SK-N-SH (cell line): Measurements from ENCODE around the gene SYNJ2BP. TPM values are rescaled to one million over a fixed set of nuclear protein-coding genes. Genes with fewer than 3 reads are reported as not detected.

Experiments
- CTCF ChIA-PET: fragments of 300-600, 350-600 bp; formaldehyde crosslinking; extraction: SDS; loops from one replicate; lab custom pipeline; 2021; lab: Yijun Ruan, JAX
- POLR2A ChIA-PET: fragments of 350-600 bp; sonication (Branson Sonifier 250); formaldehyde crosslinking; extraction: SDS; loops from one replicate; lab custom pipeline; 2020; ENCODE audit warnings: antibody characterized with exemption, inconsistent platforms; lab: Yijun Ruan, JAX
- DNase-seq: peaks from one replicate; pipeline ENCODE4 v3.0.0; 2012
- H2AFZ ChIP-seq: fragments of 200-600 bp; sonication (generic); 2 replicates; pipeline ENCODE4 v1.8.1; 2016; ENCODE audit warnings: antibody characterized with exemption, mild to moderate bottlenecking, low read depth
- H3F3A ChIP-seq: fragments of 200-600 bp; sonication (generic); replicated peaks from 2 replicates; pipeline ENCODE3; 2016; ENCODE audit warnings: antibody characterized with exemption, mild to moderate bottlenecking; ENCODE audit not compliant: insufficient read depth
- H3K27ac ChIP-seq, 2 experiments: fragments of 200-500 bp in 1 of 2; fragments of 200-600 bp in 1 of 2; sonication (Bioruptor generic) in 1 of 2; sonication (generic), shearing (Covaris generic) in 1 of 2; 2 replicates each; pipeline versions ENCODE4 v1.5.1 to v1.6.1; 2014 to 2016; ENCODE audit warnings: low read depth in 2 of 2, inconsistent platforms in 1 of 2, low read length in 1 of 2, mild to moderate bottlenecking in 1 of 2, mixed read lengths in 1 of 2
- H3K27me3 ChIP-seq: fragments of 200-600 bp; sonication (generic), shearing (Covaris generic); 2 replicates; pipeline ENCODE4 v1.6.1; 2016; ENCODE audit warnings: mixed run types; ENCODE audit not compliant: insufficient read depth
- H3K36me3 ChIP-seq, 2 experiments: fragments of 200-500 bp in 1 of 2; fragments of 200-600 bp in 1 of 2; sonication (Bioruptor generic) in 1 of 2; sonication (generic) in 1 of 2; replicated peaks in 1 of 2; 2 replicates each; pipeline versions ENCODE3 to v1.5.1; 2014 to 2016; ENCODE audit warnings: low read length in 1 of 2, mild to moderate bottlenecking in 1 of 2; ENCODE audit not compliant: insufficient read depth in 2 of 2, control insufficient read depth in 1 of 2
- H3K4me1 ChIP-seq, 2 experiments: fragments of 200-500 bp in 1 of 2; fragments of 200-600 bp in 1 of 2; sonication (Bioruptor generic) in 1 of 2; sonication (generic), shearing (Covaris generic) in 1 of 2; 2 replicates each; pipeline versions ENCODE4 v1.5.1 to v1.6.1; 2014 to 2016; ENCODE audit warnings: low read depth in 1 of 2, low read length in 1 of 2, mixed run types in 1 of 2; ENCODE audit not compliant: insufficient read depth in 2 of 2, control insufficient read depth in 1 of 2
- H3K4me2 ChIP-seq: fragments of 200-600 bp; sonication (generic), shearing (Covaris generic); 2 replicates; pipeline ENCODE4 v1.6.1; 2017; ENCODE audit warnings: mixed run types
- H3K4me3 ChIP-seq, 2 experiments: fragments of 200-500 bp in 1 of 2; fragments of 200-600 bp in 1 of 2; sonication (Bioruptor generic) in 1 of 2; sonication (generic), shearing (Covaris generic) in 1 of 2; 2 replicates each; pipeline versions ENCODE4 v1.5.1 to v1.8.1; 2014 to 2016; ENCODE audit warnings: low read depth in 2 of 2, inconsistent platforms in 1 of 2, low read length in 1 of 2, mild to moderate bottlenecking in 1 of 2, mixed read lengths in 1 of 2, moderate library complexity in 1 of 2
- H3K79me2 ChIP-seq: fragments of 200-600 bp; sonication (generic); 2 replicates; pipeline ENCODE4 v1.8.1; 2017; ENCODE audit warnings: mild to moderate bottlenecking; ENCODE audit not compliant: insufficient read depth
- H3K9ac ChIP-seq: fragments of 200-600 bp; sonication (generic); 2 replicates; pipeline ENCODE4 v1.6.1; 2017; ENCODE audit warnings: mixed run types
- H3K9me2 ChIP-seq: fragments of 200-600 bp; sonication (generic); 2 replicates; pipeline ENCODE4 v1.6.1; 2017; ENCODE audit warnings: mixed run types
- H3K9me3 ChIP-seq: fragments of 200-600 bp; sonication (generic); 2 replicates; pipeline ENCODE4 v1.6.1; 2017; ENCODE audit warnings: mixed run types, mild to moderate bottlenecking, moderate library complexity
- H4K20me1 ChIP-seq: fragments of 200-600 bp; sonication (generic); 2 replicates; pipeline ENCODE4 v1.6.1; 2017; ENCODE audit warnings: mild to moderate bottlenecking, mixed run types; ENCODE audit not compliant: insufficient read depth
- CHD2 ChIP-seq: fragments of 150-350 bp; IDR thresholded peaks from 2 replicates; pipeline ENCODE4 v1.6.1; 2018; ENCODE audit warnings: low read length; ENCODE audit not compliant: partially characterized antibody
- ELF1 ChIP-seq: IDR thresholded peaks from 2 replicates; pipeline ENCODE4 v1.4.0; 2012
- IRF3 ChIP-seq: fragments of 150-350 bp; IDR thresholded peaks from 2 replicates; pipeline ENCODE4 v1.6.1; 2016; ENCODE audit warnings: mild to moderate bottlenecking, low read depth, low read length
- JUND ChIP-seq: IDR thresholded peaks from 2 replicates; pipeline ENCODE4 v1.4.0; 2012
- NRF1 ChIP-seq: IDR thresholded peaks from 2 replicates; pipeline ENCODE4 v1.6.1; 2012; ENCODE audit warnings: low read depth, mild to moderate bottlenecking, low read length
- PBX3 ChIP-seq: IDR thresholded peaks from 2 replicates; pipeline ENCODE4; 2012
- RXRA ChIP-seq: IDR thresholded peaks from 2 replicates; pipeline ENCODE4 v1.4.0; 2012; ENCODE audit warnings: low read depth, mild to moderate bottlenecking, borderline replicate concordance
- USF2 ChIP-seq: fragments of 150-350 bp; IDR thresholded peaks from 2 replicates; pipeline ENCODE4 v1.6.1; 2017; ENCODE audit warnings: antibody characterized with exemption, low read length, low read depth, borderline replicate concordance
- YY1 ChIP-seq: IDR thresholded peaks from 2 replicates; pipeline ENCODE4 v1.4.0; 2012; ENCODE audit warnings: low read depth, mild to moderate bottlenecking
- WGBS: methylation state at CpG from one replicate; pipeline ENCODE4 v1.1.6; 2017; ENCODE audit warnings: low lambda C conversion rate; 5-methylcytosine and 5-hydroxymethylcytosine counted together
- polyA plus RNA-seq, 3 experiments: library from polyadenylated mRNA; depleted of rRNA; stranded (reverse); fragments of >200 nt; gene quantifications; 2 replicates each; pipeline ENCODE4 v1.2.3, GENCODE V29; 2012
- TF ChIP-seq, protein P1 (sequence below): IDR thresholded peaks from 2 replicates; pipeline ENCODE4 v1.4.0; 2012; ENCODE audit warnings: low read depth
- TF ChIP-seq, protein P2 (sequence below): fragments of 200-600 bp; sonication (generic); IDR thresholded peaks from 2 replicates; pipeline ENCODE4 v1.6.1; 2017; ENCODE audit warnings: antibody characterized with exemption, mild to moderate bottlenecking, moderate library complexity
- TF ChIP-seq, protein P3 (sequence below): IDR thresholded peaks from 2 replicates; pipeline ENCODE4 v1.4.0; 2012; ENCODE audit warnings: low read depth, borderline replicate concordance

SYNJ2BP gene
- polyA plus RNA-seq, 1 of the 3 experiments (the other 2 are of a cell fraction): 12.4 TPM

DNA sequence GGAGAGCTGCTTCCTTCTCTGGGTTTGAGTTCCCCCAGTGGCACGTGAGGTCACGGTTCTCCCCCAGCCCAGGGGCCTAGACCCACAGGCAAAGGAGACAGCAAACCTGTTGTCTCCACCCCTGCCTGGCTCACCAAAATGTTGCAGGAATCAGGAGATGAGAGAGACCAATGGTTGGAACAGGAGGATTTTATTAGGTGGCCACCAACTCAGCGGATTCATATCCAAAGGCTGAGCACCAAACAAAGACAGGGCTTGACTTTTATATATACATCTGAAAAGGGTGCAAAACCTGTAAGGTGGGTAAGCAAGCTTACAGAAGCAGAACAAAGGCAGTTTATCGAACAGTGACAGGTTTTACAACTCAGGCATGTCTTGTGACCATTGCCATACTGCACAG lies 25.9 kb upstream of the SYNJ2BP start:
- POLR2A ChIA-PET: no interaction called here
- Histone ChIP-seq H2AFZ (no peak overlapping the region), H3K36me3 (no peaks in the 10 kb centered on the region), H3K4me3 (no peak overlapping the region), H3K79me2 (no peaks in the 10 kb centered on the region), H3K27ac (no peak overlapping the region), H3F3A (no peaks in the 10 kb centered on the region), H3K4me2 (no peak overlapping the region), H3K4me1 (no peaks in the 10 kb centered on the region), H3K9ac (no peak overlapping the region), H4K20me1 (no peaks in the 10 kb centered on the region), H3K9me2 (no peaks in the 10 kb centered on the region), H3K9me3 (no peaks in the 10 kb centered on the region), H3K27me3 (no peaks in the 10 kb centered on the region)
- CTCF ChIA-PET: no interaction called here
- no peak for TF ChIP-seq PBX3
- TF ChIP-seq, protein P1, sequence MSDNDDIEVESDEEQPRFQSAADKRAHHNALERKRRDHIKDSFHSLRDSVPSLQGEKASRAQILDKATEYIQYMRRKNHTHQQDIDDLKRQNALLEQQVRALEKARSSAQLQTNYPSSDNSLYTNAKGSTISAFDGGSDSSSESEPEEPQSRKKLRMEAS: no peak
- no peak for TF ChIP-seq CHD2
- TF ChIP-seq, protein P2, sequence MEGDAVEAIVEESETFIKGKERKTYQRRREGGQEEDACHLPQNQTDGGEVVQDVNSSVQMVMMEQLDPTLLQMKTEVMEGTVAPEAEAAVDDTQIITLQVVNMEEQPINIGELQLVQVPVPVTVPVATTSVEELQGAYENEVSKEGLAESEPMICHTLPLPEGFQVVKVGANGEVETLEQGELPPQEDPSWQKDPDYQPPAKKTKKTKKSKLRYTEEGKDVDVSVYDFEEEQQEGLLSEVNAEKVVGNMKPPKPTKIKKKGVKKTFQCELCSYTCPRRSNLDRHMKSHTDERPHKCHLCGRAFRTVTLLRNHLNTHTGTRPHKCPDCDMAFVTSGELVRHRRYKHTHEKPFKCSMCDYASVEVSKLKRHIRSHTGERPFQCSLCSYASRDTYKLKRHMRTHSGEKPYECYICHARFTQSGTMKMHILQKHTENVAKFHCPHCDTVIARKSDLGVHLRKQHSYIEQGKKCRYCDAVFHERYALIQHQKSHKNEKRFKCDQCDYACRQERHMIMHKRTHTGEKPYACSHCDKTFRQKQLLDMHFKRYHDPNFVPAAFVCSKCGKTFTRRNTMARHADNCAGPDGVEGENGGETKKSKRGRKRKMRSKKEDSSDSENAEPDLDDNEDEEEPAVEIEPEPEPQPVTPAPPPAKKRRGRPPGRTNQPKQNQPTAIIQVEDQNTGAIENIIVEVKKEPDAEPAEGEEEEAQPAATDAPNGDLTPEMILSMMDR: no peak
- TF ChIP-seq ELF1: no peak
- no peak for TF ChIP-seq USF2
- no peak for TF ChIP-seq RXRA
- TF ChIP-seq JUND: no peak
- no peak for TF ChIP-seq IRF3
- TF ChIP-seq YY1: no peak
- 8% methylated on average over 4 of the region's 4 CpGs for WGBS
- no peak for DNase-seq

DNA sequence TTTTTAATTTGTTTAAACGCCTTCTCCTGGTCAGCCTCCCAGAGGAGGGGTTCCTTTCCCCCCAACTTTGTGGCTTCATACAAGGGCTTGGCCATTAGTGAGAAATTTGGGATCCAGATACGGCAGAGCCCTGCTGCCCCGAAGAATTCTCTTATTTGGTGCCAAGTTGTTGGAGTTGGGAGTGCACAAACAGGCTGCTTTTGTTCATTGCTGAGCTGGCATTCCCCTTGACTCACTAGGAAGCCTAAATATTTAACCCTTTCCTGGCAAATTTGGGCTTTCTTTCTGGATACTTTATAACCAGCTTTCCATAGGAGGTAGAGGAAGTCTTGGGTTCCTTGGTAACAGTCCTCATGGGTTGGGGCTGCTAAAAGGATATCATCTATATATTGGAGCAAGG lies 24.8 kb upstream of the SYNJ2BP start:
- TF ChIP-seq, protein P3, sequence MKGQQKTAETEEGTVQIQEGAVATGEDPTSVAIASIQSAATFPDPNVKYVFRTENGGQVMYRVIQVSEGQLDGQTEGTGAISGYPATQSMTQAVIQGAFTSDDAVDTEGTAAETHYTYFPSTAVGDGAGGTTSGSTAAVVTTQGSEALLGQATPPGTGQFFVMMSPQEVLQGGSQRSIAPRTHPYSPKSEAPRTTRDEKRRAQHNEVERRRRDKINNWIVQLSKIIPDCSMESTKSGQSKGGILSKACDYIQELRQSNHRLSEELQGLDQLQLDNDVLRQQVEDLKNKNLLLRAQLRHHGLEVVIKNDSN: no peak
- TF ChIP-seq, protein P2: no peak
- no peak for TF ChIP-seq NRF1
- TF ChIP-seq, all 33 proteins: peak for 0
- no peaks in the 10 kb centered on the region for H4K20me1 ChIP-seq
- no peak overlapping the region for H3K27ac ChIP-seq
- ChIA-PET POLR2A (no interaction called here), CTCF (no interaction called here)
- H3K9ac ChIP-seq: no peak overlapping the region
- no peaks in the 10 kb centered on the region for H3K79me2 ChIP-seq
- no peaks in the 10 kb centered on the region for H3K36me3 ChIP-seq
- H3F3A ChIP-seq: no peaks in the 10 kb centered on the region
- DNase-seq: no peak
- no peaks in the 10 kb centered on the region for H3K9me2 ChIP-seq
- no peaks in the 10 kb centered on the region for H3K27me3 ChIP-seq
- WGBS: 29% methylated on average over 3 of the region's 3 CpGs
- no peak overlapping the region for H3K4me2 ChIP-seq
- no peaks in the 10 kb centered on the region for H3K4me1 ChIP-seq
- H3K4me3 ChIP-seq: no peak overlapping the region
- no peaks in the 10 kb centered on the region for H3K9me3 ChIP-seq
- no peak overlapping the region for H2AFZ ChIP-seq
